Frontal cortex (tissue), 4 donors: ENCODE data around the gene C16orf89. TPM values are rescaled to one million over a fixed set of nuclear protein-coding genes. Genes with fewer than 3 reads are reported as not detected.
"Not testable (repeated sequence)": the region's sequence is repeated elsewhere in the genome, so short reads cannot be mapped to it uniquely, and the experiment has no call there.

Experiments
- DNase-seq, 2 donors: peaks; one replicate each; pipeline ENCODE4 v3.0.0; 2012; ENCODE audit warnings: low spot score in 2 of 2
- FAIRE-seq: peaks from 2 replicates; lab custom pipeline; 2012; peaks lifted over from hg19 to GRCh38; lab: Jason Lieb, UNC
- total RNA-seq: library from RNA; depleted of rRNA; stranded (reverse); fragments of >200 nt; gene quantifications from one replicate; pipeline ENCODE4 v1.2.3, GENCODE V29; 2014
- donor health status: control.
- donor health status: control.
- donor health status: control.

Gene C16orf89
- total RNA-seq, 1 donor from 2014 or later, result 3.3 TPM

DNA sequence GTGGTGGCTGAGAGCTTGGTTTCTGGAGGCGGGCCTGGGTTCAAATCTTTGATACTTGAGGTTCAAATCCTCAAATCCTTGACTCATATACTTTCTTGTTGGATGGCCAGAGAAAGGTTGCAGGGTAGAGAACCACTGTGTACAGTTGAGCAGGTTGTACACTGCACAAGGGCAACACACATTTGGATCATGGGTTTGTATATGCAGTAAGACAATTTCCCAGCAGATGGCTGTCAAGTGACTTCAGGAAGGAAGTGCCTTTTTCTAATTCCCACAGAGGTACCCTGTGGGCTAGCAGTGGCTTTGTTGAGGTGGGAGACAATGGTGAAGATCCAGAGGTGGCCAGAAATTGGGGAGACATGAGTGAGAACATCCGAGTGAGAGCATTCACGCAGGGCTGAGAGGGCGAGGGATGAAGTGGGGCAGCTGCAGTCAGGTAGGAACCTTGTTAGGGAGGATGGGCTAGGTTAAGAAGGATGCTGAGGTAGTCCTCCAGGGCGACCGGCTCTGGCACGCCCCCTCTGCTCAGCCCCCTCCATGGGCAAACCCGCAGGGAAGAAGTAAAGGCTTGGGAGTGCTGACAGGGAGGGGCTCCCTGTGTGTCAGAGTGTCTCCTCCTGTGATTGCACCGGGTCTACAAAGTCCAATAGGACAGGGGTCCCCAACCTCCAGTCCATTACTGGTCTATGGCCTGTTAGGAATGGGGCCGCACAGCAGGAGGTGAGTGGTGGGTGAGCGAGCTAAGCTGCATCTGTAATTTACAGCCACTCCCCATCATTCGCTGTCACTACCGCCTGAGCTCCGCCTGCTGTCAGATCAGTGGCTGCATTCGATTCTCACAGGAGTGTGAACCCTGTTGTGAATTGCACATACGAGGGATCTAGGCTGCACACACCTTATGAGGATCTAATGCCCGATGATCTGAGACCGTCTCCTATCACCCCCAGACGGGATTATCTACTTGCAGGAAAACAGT, 2.7 kb downstream of the C16orf89 start:
- DNase-seq, result no peak

DNA sequence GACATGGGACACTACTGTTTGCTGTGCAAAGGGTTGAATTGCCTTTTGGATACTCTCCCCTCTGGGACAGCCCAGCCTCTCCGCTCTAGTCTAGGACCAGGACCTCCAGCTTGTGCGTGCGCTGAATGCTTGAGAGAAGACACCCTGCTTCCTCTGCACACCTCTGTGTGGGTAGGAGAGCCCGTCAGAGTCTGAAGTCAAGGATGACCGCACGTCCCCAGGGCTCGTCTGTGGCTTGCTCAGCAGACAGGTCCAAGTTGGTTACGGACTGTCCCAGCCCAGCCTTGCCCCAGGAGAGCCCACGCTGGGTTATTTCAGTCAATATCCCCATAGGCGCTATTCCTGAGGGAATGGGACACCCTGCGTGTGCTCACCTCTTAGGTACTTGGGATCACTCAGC, 3.7 kb downstream of the C16orf89 start:
- no peak for FAIRE-seq
- no peak for DNase-seq

More for the DNA sequence above, 2.7 kb downstream of the C16orf89 start:
- no peak for FAIRE-seq

DNA sequence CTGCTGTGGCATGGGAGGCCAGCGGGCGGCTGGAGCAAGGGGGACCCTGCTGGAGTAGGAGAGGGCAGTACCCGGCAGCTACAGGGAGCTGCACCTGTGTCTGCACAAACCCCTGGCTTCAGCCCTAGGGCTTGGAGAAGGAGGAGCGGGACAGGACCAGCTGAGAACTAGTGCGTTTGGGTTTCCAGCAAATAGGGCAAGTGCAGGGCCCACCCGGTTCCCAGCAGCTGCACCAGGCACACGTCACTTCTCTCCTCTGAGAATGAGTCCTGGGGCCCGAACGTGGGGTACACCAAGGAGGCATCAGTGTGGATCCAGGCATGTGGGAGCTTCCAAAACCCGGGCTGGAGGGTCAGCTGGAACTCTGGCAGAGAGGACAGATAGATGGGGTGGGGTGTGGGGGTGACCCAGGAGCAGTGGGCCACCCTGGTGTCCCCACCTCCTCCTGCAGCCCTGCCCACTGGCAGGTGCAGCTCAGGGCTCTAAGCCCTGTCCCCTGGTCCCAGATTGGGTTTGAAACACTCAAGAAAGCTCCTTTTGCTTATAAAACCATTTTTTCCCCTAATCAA, 5.6 kb downstream of the C16orf89 start:
- no peak for FAIRE-seq
- DNase-seq, result no peak

DNA sequence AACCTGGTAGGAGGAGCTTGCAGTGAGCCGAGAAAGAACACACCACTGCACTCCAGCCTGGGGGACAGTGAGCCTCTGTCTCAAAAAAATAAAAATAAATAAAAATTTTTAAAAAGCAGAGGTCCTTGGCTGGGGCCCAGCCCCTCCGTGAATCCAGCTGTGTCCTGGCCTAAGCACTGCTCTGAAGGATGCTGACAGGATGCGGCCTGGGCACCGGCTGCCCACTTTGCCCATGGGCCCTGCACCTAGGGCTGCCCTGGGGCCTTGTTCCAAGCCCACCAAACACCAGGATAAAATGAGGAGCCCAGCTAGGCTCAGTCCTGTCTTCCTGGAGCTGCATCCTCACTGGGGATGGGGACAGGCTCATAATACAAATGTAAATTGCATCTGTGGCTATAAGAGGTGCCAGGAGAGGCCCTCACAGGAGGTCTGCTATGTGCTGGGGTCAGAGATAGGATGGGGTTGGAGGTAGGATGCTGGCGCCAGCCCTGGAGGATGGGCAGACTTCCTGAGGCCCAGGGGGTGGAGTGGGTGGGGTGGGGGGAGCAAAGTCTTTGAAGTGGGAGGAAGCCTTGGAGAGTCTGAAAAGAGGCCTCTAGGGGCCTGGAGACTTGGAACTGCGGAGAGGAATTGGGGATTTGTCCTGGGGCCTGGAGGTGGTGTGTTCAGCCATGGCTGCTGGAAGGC, 6.2 kb downstream of the C16orf89 start:
- DNase-seq (no peak), FAIRE-seq (no peak)

DNA sequence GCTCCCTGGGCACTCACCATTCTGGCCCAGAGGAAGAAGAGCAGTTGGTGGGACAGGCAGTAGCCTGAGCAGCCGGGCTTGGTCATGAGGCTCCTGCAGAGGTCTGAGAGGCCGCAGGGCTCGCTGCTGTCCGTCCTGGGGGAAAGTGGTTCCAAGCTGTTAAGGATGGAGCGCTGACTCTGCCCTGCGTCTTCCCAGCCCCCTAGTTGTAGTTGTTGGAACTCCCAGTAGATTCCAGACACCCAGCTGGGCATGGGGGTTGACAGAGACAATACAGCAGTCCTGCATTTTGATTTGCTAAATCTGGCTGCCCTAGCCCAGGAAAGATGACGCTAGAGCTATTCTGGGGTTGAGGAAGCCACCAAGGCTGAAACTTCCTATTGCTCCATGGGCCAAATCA, 7.3 kb downstream of the C16orf89 start:
- no peak for DNase-seq
- no peak for FAIRE-seq

DNA sequence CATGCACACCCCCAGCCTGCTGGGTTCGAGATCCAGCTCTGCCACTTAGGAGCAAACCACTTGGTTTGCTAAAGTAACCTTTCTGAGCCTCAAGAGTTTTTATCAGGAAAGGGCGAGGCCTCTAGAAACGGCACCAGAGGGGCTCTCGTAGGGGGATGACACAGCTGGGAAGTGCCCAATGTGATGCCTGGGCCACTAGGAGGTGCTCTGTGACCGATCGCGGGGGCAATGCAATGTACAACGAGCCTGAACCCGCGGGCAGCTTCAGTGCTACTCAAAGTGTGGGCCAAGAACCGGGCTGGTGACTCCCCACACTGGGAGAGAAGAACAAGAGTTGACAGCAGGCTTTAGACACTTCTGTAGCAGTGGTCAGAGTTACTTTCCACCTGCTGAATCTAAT, 9.4 kb downstream of the C16orf89 start:
- FAIRE-seq (no peak), DNase-seq (no peak)

DNA sequence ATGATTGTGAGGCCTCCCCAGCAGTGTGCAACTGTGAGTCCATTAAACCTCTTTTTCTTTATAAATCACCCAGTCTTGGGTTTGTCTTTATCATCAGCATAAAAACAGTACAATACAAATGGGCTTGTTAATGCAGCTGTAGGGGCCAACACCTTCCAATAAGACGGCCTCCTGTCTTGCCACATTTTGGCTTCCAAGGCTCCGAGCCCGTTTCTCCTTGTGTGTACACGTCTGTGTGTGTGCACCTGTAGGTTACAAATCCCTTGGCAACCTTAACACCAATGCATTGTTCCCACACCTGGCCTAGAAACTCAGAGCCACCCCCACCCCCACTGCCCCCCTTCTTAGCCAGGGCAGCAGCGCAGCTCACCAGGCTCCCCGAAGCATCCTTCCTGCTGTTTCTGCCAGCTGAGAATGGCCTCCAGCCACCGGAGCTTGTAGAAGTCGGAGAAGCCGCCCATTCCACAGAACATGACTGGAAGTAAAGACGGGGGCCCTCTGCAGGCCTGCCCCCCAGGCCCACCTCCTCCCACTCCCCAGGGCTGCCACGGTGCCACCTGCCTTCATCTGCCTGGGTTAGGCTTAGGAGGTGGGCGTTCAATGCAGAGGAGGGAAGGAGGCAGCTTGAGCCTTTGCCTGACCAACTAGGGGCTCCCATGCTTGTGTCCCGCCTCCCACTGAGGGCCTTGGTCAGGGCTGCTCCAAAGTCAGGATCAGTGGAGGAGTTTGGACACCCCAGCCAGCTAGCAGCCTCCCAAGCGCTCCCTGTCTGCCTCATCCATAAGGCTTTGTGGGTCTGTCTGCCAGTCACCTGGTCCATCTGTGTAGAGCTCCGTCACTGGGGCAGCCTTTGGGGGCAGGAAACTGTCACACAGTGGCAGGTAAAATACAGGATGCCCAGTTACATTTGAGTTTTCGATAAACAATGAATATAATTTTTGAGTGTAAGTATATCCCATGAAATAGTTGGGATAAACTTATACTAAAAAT, 10.6 kb downstream of the C16orf89 start:
- no peak for DNase-seq
- no peak for FAIRE-seq

DNA sequence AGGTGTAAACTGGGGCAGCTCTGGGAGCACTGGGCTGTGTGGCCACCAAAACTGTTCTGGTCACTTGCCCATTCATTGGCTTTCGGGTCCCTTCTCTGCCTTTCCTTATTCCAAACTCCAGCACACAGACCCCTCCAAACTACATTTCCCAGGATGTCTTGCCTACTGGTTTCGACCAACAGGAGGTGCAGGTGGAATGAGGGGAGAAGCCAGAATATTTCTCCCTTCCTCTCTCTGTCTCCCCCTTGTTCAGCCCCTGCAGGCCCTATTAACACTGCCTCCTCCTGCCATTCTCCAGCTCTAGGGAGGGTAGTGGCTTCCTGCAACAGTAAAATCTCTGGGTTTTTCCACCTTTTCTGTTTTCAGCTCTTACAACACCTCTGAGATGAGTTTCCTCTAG, 18.8 kb downstream of the C16orf89 start:
- FAIRE-seq (no peak), DNase-seq (no peak)

DNA sequence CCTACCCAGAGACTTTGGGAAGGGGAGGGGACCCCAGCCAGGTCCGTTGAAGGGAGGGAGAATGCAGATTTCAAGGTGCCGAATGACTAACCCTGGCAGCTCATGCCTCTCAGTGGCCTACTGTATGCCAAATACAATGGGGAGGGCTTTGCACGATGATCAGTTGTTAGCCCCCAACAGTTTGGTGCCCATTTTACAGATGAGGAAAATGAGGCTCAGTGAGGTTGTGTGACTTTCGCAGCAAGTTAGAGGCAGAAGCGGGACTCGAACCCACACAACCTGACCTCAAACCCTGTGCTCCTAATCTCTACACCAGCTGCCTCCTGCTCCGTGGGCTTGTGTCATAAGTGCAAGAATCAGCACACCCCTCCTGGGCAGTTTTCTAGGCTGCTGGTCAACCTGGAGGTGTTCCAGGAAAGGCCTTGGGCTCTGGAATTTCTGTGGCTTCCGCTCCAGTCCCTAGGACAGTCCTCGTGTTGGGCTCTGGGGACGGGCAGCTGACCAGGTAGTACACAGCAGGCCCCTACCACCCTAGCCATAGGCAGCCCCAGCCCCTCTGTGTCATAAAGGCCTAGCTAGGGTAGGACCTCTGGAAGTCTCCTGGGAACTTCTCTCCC, 20.1 kb downstream of the C16orf89 start:
- DNase-seq, result no peak

DNA sequence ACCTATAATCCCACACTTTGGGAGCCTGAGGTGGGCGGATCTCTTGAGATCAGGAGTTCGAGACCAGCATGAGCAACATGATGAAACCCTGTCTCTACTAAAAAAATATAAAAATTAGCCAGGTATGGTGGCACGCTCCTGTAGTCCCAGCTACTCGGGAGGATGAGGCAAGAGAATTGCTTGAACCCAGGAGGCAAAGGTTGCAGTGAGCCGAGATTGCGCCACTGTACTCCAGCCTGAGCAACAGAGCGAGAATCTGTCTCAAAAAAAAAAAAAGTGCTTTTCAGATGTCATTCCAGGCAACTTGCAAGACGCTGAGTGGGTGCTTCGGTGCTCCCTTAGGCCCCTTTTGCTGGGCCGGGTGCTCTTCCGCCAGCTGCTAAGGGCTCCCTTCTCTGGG, 21.2 kb downstream of the C16orf89 start:
- not testable (repeated sequence) for DNase-seq, FAIRE-seq

More for the DNA sequence above, 20.1 kb downstream of the C16orf89 start:
- no peak for FAIRE-seq

DNA sequence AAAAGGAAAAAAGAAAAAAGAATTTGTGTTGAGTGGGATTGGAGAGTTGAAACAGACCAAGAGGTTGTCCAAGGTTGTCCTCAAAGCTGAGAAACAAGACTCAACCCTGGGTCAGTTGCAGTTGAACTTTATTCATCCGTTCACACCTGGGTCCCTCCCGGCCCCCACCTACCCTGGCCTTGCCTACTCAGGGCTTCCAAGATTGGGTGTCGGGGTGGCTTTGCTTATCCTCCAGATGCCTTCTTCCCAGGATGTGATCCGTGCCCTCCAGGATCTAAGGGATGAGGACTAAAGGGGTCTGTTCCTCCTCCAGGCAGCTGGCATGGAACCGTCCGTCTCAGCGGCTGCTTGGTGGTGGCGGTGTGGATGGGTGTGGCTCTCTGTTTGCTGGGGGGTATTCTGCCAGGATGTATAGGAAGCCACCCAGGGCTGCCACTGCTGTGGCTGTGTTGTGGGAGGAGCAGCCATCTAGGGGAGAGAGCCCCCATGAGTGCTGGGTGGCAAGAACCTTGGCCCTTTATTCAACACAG, 21.7 kb downstream of the C16orf89 start:
- DNase-seq (no peak), FAIRE-seq (no peak)

DNA sequence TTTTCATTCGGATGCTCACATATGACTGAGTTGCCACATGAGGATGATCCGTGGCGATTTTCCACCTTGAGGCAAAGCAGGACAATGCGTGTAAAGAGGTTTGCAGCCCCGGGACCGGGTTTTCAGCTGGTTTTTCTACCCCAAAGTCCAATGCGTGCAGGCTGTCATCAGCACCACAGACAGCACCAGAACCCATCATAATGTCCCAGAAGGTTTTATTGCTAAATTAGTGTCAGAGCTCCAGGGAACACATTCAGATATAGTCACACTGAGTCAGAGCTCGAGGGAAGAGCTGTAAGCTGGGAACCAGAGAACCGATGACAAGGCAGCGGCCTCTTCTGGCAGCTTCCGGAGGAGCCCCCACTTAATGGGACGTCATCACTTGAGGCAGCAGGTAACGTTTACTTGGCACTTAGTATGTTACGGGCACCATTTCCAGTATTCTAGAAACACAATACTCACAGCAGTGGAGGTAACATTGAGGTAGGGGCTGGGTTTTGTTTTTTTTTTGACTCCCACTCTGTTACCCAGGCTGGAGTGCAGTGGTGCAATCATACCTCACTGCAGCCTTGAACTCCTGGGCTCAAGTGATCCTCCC, 23.1 kb downstream of the C16orf89 start:
- FAIRE-seq (no peak), DNase-seq (no peak)

DNA sequence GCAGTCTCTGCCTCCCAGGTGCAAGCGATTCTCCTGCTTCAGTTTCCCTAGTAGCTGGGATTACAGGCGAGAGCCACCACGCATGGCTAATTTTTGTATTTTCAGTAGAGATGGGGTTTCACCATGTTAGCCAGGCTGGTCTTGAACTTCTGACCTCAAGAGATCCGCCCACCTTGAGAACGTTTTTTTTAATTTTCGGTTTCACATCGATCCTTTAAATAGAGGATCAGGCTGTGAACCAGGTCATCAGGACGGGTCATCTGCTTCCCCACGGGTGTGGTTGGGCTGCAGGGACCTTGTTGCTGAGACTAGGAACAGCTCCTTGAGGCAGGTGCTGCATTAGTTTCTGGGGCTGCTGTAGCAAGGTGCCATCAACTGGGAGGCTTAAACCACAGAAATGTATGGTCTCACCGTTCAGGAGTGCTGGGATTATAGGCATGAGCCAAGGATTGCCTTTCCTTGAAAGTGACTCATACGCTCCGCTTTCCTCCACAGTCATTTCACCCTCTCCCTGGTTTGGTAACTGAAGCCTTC, 24.1 kb downstream of the C16orf89 start:
- FAIRE-seq, result no peak
- no peak for DNase-seq

DNA sequence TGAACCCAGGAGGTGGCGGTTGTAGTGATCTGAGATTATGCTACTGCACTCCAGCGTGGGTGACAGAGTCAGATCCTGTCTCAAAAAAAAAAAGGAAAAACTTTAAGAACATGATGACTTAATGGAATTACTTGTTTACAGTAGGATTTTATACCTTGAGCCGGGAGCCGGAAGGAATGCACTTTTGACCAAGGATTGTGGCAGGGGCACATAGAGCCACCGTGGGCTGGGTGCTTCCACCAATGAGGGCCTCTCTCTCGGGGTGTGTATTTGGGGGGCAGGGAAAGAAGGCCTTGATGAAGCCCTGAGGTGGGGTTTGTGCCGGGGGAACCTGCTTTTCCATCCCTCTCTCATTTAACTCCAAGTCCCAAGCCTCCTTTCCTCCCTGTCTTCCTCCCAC, 25.3 kb downstream of the C16orf89 start:
- DNase-seq (no peak), FAIRE-seq (no peak)

DNA sequence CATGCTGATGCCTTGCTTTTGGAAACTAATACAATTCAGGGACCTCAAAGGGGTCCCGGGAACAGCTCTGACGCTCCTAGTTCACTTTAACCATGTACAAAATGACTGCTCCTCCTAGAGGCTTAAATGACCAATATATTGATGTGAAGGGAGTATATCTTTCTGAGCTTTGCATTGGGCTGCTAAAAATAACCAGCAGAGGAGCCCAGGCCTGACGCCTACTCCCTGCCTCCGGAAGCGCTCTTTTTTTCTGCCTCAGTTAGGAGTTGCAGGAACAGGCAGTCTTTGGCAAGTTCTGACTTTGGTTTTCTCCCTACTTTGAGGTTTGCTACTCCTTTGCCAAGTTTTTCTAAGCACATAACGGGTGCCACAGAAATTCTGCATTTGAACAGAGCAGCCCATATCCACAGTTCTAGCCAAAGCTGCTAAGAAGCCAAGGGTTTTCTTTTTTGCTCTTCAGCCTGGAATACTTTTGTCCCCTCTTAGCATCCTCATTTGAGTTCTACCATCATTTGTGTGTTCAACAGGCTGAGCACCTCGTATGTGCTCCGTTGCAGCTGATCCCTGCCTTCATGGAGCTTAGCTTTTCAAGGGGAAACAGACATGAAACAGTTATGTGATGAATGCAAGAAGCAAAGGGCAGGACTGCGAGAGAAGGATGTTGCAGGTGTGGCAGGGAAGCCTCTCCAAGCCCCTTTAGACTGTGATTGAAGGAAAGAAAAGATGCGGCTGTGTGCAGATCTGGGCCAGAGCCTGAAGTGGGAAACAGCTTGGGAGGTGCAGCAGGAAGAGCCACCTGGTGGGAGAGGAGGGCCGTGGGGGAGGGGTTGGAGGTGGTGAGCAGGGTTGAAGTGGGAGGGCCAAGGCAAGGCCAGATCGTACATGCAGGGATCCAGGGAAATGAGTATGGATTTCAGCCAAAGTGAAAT, 29.3 kb downstream of the C16orf89 start:
- FAIRE-seq (no peak), DNase-seq (no peak)

DNA sequence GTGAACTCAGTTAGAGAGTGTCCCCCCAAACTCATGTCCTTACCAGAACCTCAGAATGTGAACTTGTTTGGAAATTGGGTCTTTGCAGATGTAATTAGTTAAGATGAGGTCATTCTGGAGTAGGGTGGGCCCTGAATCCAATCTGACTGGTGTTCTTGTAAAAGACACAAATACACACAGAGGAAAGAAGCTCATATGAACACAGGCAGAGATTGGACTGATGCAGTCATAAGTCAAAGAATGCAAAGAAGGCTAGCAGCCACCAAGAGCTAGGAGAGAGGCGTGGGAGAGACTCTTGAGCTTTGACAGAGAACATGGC, 29.9 kb downstream of the C16orf89 start:
- no peak for DNase-seq
- FAIRE-seq, result no peak

DNA sequence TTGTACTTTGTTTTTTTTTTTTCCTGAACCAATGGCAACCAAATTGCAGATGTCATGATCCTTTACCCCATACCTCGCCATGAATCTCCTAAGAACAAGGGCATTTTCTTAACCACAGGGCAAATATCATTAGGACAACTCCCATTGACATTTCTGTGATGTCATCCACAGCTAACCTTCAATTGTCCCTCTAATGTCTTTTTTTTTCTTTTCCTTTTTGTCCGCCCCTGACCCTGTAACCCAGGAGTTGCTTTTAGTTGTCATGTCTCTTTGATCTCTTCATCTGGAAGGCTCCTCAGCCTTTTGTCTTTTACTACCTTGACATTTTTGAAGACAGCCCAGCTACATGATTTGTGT, 31.6 kb downstream of the C16orf89 start:
- DNase-seq, result no peak
- no peak for FAIRE-seq
